CD4-positive, alpha-beta T cell treated with Interleukin-12 subunit alpha and Interleukin-12 subunit beta, for 1 hour (primary cell): Measurements from ENCODE around the gene MAP3K15.
A peak's percentile ranks its signal among the peaks of the same experiment; 100 is the strongest.

ENCODE experiments used
- DNase-seq: peaks from one replicate; pipeline ENCODE4 v3.0.0-alpha.2; 2020

The MAP3K15 gene, protein sequence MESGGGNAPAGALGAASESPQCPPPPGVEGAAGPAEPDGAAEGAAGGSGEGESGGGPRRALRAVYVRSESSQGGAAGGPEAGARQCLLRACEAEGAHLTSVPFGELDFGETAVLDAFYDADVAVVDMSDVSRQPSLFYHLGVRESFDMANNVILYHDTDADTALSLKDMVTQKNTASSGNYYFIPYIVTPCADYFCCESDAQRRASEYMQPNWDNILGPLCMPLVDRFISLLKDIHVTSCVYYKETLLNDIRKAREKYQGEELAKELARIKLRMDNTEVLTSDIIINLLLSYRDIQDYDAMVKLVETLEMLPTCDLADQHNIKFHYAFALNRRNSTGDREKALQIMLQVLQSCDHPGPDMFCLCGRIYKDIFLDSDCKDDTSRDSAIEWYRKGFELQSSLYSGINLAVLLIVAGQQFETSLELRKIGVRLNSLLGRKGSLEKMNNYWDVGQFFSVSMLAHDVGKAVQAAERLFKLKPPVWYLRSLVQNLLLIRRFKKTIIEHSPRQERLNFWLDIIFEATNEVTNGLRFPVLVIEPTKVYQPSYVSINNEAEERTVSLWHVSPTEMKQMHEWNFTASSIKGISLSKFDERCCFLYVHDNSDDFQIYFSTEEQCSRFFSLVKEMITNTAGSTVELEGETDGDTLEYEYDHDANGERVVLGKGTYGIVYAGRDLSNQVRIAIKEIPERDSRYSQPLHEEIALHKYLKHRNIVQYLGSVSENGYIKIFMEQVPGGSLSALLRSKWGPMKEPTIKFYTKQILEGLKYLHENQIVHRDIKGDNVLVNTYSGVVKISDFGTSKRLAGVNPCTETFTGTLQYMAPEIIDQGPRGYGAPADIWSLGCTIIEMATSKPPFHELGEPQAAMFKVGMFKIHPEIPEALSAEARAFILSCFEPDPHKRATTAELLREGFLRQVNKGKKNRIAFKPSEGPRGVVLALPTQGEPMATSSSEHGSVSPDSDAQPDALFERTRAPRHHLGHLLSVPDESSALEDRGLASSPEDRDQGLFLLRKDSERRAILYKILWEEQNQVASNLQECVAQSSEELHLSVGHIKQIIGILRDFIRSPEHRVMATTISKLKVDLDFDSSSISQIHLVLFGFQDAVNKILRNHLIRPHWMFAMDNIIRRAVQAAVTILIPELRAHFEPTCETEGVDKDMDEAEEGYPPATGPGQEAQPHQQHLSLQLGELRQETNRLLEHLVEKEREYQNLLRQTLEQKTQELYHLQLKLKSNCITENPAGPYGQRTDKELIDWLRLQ (N-terminal part only)

DNA sequence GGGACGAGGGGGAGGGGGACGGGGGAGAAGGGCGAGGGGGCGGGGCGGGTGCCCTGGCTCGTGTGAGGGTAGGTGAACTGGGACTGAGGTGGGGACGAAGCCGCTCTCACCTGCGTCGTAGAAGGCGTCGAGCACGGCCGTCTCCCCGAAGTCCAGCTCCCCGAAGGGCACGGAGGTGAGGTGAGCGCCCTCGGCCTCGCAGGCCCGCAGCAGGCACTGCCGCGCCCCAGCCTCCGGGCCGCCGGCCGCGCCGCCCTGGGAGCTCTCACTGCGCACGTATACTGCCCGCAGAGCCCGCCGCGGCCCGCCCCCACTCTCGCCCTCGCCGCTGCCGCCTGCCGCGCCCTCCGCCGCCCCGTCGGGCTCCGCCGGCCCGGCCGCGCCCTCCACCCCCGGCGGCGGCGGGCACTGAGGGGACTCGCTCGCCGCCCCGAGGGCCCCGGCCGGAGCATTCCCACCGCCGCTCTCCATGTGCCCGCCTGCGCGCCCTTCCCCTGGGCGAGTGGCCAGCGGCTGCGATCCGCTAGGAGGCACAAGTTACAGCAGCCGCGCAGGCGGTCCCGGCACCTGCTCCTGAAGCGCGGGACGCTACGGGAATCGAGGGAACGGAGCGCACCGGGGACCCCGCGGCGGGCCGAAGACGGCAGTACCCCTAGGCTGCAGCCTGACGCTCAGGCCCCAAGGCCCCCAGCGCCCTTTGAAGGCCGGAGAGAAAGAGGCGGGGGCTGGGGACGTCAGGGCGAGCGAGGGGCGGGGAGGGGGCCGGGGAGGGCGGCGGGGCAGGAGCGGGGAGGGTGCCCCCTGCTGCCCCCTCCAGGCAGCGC lies at the start of gene MAP3K15:
TSS of gene MAP3K15 (minus strand) at position 718 of the 824 bp plus-strand sequence. CDS start at position 471, 247 bp downstream.
- peak; percentile 4 for DNase-seq

GRCh38 chrX:19564606-19565005 lies 49.3 kb upstream of the MAP3K15 start:
- DNase-seq, result no peak

GRCh38 chrX:19563746-19564145 lies 48.4 kb upstream of the MAP3K15 start:
- no peak for DNase-seq

GRCh38 chrX:19563327-19563726 lies 48.0 kb upstream of the MAP3K15 start:
- no peak for DNase-seq

DNA sequence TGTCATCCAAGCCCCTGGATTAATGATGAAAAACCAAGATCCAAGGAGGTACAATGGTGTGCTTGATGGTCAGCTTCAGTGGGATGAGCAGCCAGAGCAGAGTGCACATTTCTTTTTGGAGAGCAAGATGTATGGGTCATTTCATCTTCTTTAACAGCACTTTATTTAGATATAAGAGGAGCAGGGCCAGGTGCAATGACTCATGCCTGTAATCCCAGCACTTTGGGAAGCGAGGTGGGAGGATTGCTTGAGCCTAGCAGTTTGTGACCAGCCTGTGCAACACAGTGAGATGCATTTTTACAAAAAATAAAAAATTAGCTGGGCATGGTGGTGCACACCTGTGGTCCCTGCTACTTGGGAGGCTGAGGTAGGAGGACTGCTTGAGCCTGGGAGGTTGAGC lies 45.3 kb upstream of the MAP3K15 start:
- no peak for DNase-seq

GRCh38 chrX:19557822-19558221 lies 42.5 kb upstream of the MAP3K15 start:
- DNase-seq, result no peak

DNA sequence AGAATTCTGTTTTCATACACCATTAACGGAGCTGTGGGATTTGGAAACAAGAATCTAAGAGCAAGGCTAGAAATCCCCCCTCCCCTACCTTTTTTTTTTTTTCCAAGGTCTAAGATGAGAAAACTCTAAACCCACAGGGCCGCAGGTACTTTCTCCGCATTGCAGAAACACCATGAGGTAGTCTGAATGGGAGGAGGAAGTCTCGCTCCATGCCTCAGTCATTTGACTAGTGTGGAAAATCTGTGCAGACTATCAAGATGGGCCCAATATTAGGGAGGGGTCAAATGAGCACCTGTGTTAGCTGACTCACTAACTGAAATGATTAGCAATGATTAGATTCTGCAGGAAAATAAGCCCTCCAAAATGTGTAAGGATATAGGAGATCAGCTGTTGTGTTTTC lies 40.9 kb upstream of the MAP3K15 start:
- DNase-seq, result no peak

GRCh38 chrX:19555683-19556082 lies 40.4 kb upstream of the MAP3K15 start:
- DNase-seq, result no peak

- DNase-seq, result no peak
These were observed 39.9 kb upstream of the MAP3K15 start for GRCh38 chrX:19555236-19555635.

DNA sequence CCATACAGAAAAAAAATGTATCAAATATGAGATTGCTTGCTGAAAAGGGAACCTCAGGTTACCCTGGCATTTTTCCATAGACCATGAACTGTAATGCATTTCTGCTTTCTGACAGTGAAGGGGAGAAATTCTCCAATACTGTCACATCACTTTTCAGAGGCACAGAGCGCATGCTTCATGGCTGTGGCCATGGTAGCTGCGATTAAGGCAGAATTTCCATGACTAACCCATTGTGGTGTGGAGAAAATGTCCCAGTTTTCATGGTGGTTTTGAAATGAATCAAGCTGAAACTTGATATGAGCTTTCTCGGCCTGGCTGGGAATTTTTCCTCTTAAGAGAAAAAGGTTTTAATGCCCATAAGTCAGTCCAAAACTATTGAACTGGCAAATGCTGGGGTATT lies 39.5 kb upstream of the MAP3K15 start:
- no peak for DNase-seq

- DNase-seq, result no peak
These were observed 37.5 kb upstream of the MAP3K15 start for GRCh38 chrX:19552793-19553192.

DNA sequence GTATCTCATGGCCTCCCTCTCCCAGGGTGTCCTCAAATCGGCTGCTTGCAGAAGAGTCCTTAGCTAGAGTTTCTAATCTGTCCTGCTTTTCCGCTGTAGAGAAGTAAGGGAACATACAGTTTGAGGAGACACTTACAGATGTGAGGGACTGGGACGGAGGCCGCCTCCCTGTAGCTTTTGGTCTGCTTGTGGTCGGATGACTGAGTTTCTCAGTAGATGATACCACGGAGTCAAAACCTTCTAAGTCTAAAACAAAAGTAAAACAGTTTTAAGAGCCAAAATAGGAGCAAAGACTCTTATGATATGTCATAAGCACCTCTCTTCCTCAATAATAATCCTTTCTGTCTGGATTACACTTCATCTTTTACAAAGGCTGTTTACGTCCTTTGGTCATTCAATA lies 34.5 kb upstream of the MAP3K15 start:
- no peak for DNase-seq

GRCh38 chrX:19548934-19549333 lies 33.6 kb upstream of the MAP3K15 start:
- DNase-seq, result no peak

- DNase-seq, result no peak
These were observed 33.0 kb upstream of the MAP3K15 start for GRCh38 chrX:19548279-19548678.

GRCh38 chrX:19545651-19546050 lies 30.3 kb upstream of the MAP3K15 start:
- DNase-seq, result no peak

- peak; percentile 44 for DNase-seq
These were observed 29.5 kb upstream of the MAP3K15 start for GRCh38 chrX:19544693-19545305.

GRCh38 chrX:19543951-19544381 lies 28.7 kb upstream of the MAP3K15 start:
- DNase-seq, result no peak

- no peak for DNase-seq
These were observed 27.9 kb upstream of the MAP3K15 start for GRCh38 chrX:19543020-19543715.

DNA sequence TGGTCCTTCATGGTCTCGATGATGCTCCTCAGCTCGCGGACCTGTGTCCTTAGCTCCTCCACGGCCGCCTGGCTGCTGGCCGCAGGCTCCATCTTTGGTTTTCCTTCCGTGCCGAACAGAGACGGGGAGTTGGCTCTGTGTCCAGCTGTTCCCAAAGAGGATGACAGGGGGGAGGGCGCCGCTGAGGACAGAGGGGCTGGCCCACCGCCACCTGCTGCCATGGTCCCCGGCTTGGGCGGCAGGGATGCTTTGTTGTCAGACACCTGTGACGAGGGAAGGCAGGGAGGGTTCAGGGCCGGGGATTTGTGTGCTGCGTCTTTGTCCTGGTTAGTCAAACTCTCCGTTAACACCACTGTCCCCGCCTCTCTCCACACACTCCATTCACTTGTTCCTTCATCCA lies 26.6 kb upstream of the MAP3K15 start:
- no peak for DNase-seq

DNA sequence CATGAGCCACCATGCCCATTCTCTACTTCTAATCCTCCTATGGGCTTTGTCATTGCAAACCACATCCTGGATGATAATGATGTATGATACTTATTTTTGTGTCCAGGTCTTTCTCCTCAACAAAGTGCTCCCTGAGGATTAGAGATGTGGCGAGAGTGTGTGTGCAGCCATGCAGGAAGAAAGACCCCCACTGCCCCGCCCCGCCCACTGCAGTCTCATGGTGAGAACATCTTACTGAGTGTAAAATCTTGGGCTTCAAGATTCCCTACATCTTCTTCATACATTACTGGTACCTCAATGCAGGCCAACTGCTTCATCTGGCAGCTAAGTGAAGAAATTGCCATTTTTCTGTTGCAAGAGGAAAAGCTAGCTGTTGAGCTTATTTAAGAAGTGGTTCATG lies 25.9 kb upstream of the MAP3K15 start:
- DNase-seq, result no peak

GRCh38 chrX:19540076-19540475 lies 24.8 kb upstream of the MAP3K15 start:
- no peak for DNase-seq
